Panc1 (cell line): ENCODE data around the gene MEF2A. TPM values are rescaled to one million over a fixed set of nuclear protein-coding genes. Genes with fewer than 3 reads are reported as not detected.

Experiments
- ATAC-seq: fragments of 200-7000 bp; cut with Tn5 transposase; 2 replicates; pipeline ENCODE4 v1.9.1; 2020; ENCODE audit warnings: mild to moderate bottlenecking, moderate library complexity
- BruUV-seq: library from RNA; stranded (reverse); fragments of 400-500 nt; replicated peaks from 2 replicates; lab custom pipeline; 2021; lab: Mats Ljungman, UMichigan
- CTCF ChIA-PET: fragments of 300-600 bp; sonication (Branson Sonifier 250); formaldehyde crosslinking; loops from one replicate; lab custom pipeline; 2022; ENCODE audit warnings: antibody characterized with exemption; lab: Charles Lee
- POLR2A ChIA-PET: fragments of 300-600 bp; sonication (Branson Sonifier 250); formaldehyde crosslinking; loops from one replicate; lab custom pipeline; 2022; ENCODE audit warnings: antibody characterized with exemption; lab: Charles Lee
- DNase-seq: peaks from one replicate; pipeline ENCODE4 v3.0.0-alpha.2; 2010; ENCODE audit warnings: low read depth, low spot score
- H3K27ac ChIP-seq: 2 replicates; pipeline ENCODE4 v1.5.1; 2011; ENCODE audit warnings: mild to moderate bottlenecking, low read length, inconsistent platforms
- H3K27me3 ChIP-seq: fragments of 200-500 bp; sonication (Bioruptor generic); 2 replicates; pipeline ENCODE4 v1.6.0; 2014; ENCODE audit warnings: low read length, inconsistent platforms; ENCODE audit not compliant: control insufficient read depth, insufficient read depth
- H3K36me3 ChIP-seq: fragments of 200-500 bp; sonication (Bioruptor generic); 2 replicates; pipeline ENCODE4 v1.5.1; 2014; ENCODE audit warnings: inconsistent platforms, mild to moderate bottlenecking, low read length, moderate library complexity; ENCODE audit not compliant: control insufficient read depth, insufficient read depth
- H3K4me1 ChIP-seq: 2 replicates; pipeline ENCODE4 v1.5.1; 2011; ENCODE audit warnings: inconsistent platforms, mild to moderate bottlenecking, low read length, moderate library complexity; ENCODE audit not compliant: control insufficient read depth, insufficient read depth
- H3K4me3 ChIP-seq, 2 experiments: 2 replicates each; pipeline ENCODE4 v1.5.1; 2011 to 2012; ENCODE audit warnings: low read depth in 2 of 2, low read length in 2 of 2, mild to moderate bottlenecking in 2 of 2, inconsistent platforms in 1 of 2, moderate library complexity in 1 of 2
- H3K9me3 ChIP-seq: fragments of 200-500 bp; sonication (Bioruptor generic); 2 replicates; pipeline ENCODE4 v1.5.1; 2014; ENCODE audit warnings: low read depth, mild to moderate bottlenecking, inconsistent platforms, low read length, moderate library complexity; ENCODE audit not compliant: control insufficient read depth, insufficient read depth
- POLR2AphosphoS5 ChIP-seq: IDR thresholded peaks from 2 replicates; pipeline ENCODE4 v1.6.1; 2012; ENCODE audit warnings: mild to moderate bottlenecking, low read depth, low read length, moderate library complexity
- SIN3A ChIP-seq: IDR thresholded peaks from 2 replicates; pipeline ENCODE4 v1.6.1; 2012; ENCODE audit warnings: low read depth, mild to moderate bottlenecking, low read length, moderate library complexity, borderline replicate concordance; ENCODE audit not compliant: insufficient read depth
- TCF7L2 ChIP-seq: IDR thresholded peaks from 2 replicates; pipeline ENCODE4 v1.6.1; 2011; ENCODE audit warnings: mild to moderate bottlenecking, low read depth, low read length, inconsistent platforms
- in situ Hi-C: cut with HindIII; loops from 2 replicates; pipeline ENCODE4 v1.10.0; 2016; ENCODE audit warnings: low sequenced_read_pairs, low pct_unique_long_range_greater_than_20kb
- intact Hi-C: fragments of 100-400 bp; cut with micrococcal nuclease; formaldehyde crosslinking; loops from one replicate; pipeline ENCODE4 v1.10.0; 2022; ENCODE audit not compliant: unreplicated experiment
- total RNA-seq: library from RNA; stranded (reverse); gene quantifications from one replicate; pipeline ENCODE4 v1.2.1, GENCODE V29; 2021; ENCODE audit not compliant: unreplicated experiment
- TF ChIP-seq, protein P1 (sequence below), 2 experiments: IDR thresholded peaks; 2 replicates each; pipeline ENCODE4 v1.6.1; 2011 to 2012; ENCODE audit warnings: low read depth in 2 of 2, control low read depth in 1 of 2, low read length in 1 of 2, mild to moderate bottlenecking in 1 of 2, moderate library complexity in 1 of 2; ENCODE audit not compliant: insufficient read depth in 1 of 2
- TF ChIP-seq, protein P2 (sequence below): fragments of 450-650 bp; IDR thresholded peaks from 2 replicates; pipeline ENCODE4 v1.5.1; 2017; ENCODE audit warnings: mild to moderate bottlenecking

The MEF2A gene
- total RNA-seq, 1 experiment from 2014 or later = 31.1 TPM

DNA sequence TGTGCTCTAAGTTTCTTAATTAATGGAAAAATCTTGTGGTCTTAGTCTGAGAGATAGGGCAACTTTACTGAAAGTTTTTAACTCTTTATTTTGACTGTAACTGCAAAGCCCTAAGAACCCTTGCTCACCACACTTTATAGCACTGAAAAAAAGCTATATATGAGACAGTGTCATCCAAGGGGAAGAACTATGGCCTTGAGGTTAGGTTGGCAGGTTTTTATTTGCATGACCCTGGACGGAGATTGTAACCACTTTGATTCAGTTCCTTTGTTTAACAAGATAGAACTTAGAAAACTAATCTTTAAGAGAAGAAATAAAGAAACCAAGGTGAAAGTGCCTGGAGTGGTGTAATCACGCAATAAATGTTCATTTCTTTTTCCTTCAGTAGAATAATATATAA, 198.0 kb downstream of the MEF2A start:
- no peaks in the 10 kb centered on the region for H3K9me3 ChIP-seq
- no peak overlapping the region for H3K27ac ChIP-seq
- ATAC-seq (no peak), DNase-seq (no peak)
- H3K4me1 ChIP-seq = no peaks in the 10 kb centered on the region
- in situ Hi-C loops = no loop called here
- TF ChIP-seq, protein P1, sequence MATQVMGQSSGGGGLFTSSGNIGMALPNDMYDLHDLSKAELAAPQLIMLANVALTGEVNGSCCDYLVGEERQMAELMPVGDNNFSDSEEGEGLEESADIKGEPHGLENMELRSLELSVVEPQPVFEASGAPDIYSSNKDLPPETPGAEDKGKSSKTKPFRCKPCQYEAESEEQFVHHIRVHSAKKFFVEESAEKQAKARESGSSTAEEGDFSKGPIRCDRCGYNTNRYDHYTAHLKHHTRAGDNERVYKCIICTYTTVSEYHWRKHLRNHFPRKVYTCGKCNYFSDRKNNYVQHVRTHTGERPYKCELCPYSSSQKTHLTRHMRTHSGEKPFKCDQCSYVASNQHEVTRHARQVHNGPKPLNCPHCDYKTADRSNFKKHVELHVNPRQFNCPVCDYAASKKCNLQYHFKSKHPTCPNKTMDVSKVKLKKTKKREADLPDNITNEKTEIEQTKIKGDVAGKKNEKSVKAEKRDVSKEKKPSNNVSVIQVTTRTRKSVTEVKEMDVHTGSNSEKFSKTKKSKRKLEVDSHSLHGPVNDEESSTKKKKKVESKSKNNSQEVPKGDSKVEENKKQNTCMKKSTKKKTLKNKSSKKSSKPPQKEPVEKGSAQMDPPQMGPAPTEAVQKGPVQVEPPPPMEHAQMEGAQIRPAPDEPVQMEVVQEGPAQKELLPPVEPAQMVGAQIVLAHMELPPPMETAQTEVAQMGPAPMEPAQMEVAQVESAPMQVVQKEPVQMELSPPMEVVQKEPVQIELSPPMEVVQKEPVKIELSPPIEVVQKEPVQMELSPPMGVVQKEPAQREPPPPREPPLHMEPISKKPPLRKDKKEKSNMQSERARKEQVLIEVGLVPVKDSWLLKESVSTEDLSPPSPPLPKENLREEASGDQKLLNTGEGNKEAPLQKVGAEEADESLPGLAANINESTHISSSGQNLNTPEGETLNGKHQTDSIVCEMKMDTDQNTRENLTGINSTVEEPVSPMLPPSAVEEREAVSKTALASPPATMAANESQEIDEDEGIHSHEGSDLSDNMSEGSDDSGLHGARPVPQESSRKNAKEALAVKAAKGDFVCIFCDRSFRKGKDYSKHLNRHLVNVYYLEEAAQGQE (IDR thresholded peaks at IDR 0.05; ENCODE audit: insufficient read depth in 1 of 2, low read depth in 2 of 2, low read length in 1 of 2) = no peak
- TF ChIP-seq POLR2AphosphoS5 (no peak), SIN3A (no peak), TCF7L2 (no peak)
- TF ChIP-seq, protein P2, sequence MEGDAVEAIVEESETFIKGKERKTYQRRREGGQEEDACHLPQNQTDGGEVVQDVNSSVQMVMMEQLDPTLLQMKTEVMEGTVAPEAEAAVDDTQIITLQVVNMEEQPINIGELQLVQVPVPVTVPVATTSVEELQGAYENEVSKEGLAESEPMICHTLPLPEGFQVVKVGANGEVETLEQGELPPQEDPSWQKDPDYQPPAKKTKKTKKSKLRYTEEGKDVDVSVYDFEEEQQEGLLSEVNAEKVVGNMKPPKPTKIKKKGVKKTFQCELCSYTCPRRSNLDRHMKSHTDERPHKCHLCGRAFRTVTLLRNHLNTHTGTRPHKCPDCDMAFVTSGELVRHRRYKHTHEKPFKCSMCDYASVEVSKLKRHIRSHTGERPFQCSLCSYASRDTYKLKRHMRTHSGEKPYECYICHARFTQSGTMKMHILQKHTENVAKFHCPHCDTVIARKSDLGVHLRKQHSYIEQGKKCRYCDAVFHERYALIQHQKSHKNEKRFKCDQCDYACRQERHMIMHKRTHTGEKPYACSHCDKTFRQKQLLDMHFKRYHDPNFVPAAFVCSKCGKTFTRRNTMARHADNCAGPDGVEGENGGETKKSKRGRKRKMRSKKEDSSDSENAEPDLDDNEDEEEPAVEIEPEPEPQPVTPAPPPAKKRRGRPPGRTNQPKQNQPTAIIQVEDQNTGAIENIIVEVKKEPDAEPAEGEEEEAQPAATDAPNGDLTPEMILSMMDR = no peak
- no TSS peak for BruUV-seq
- H3K4me3 ChIP-seq = no peak overlapping the region
- POLR2A ChIA-PET = no interaction called here
- no peaks in the 10 kb centered on the region for H3K27me3 ChIP-seq
- no peaks in the 10 kb centered on the region for H3K36me3 ChIP-seq
- intact Hi-C loops = no loop called here
- CTCF ChIA-PET = no interaction called here

DNA sequence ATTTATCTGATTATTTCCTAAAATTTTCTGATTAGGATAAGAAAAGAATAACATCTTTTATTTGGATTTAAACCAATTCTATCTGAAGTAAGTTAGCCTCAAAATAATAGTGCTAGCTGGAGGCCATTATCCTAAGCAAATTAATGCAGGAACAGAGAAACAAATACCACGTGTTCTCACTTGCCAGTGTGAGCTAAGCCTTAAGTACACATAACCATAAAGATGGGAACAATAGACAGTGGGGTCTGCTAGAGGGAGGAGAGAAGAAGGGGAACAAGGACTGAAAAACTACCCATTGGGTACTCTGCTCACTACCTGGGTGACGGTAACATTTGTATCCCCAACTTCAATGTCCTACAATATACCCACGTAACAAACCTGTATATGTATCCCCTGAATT, 198.7 kb downstream of the MEF2A start:
- no peaks in the 10 kb centered on the region for H3K4me1 ChIP-seq
- in situ Hi-C loops = no loop called here
- no TSS peak for BruUV-seq
- intact Hi-C loops = no loop called here
- TF ChIP-seq POLR2AphosphoS5 = no peak
- no peak for TF ChIP-seq SIN3A
- TF ChIP-seq, protein P2 = no peak
- TF ChIP-seq, protein P1 (IDR thresholded peaks at IDR 0.05; ENCODE audit: insufficient read depth in 1 of 2, low read depth in 2 of 2, low read length in 1 of 2) = no peak
- no peak for TF ChIP-seq TCF7L2
- H3K36me3 ChIP-seq = no peaks in the 10 kb centered on the region
- no peak overlapping the region for H3K4me3 ChIP-seq
- CTCF ChIA-PET = no interaction called here
- no peaks in the 10 kb centered on the region for H3K27me3 ChIP-seq
- H3K9me3 ChIP-seq = no peaks in the 10 kb centered on the region
- H3K27ac ChIP-seq = no peak overlapping the region
- POLR2A ChIA-PET = no interaction called here
- ATAC-seq (no peak), DNase-seq (no peak)

Other genes starting within 250 kb of the MEF2A start
- gene LYSMD4, start 167.5 kb downstream of the MEF2A start, total RNA-seq = 8.9 TPM